ENCODE measurements around the gene TMEM100. TPM values are rescaled to one million over a fixed set of nuclear protein-coding genes. Genes with fewer than 3 reads are reported as not detected.

The TMEM100 gene
- total RNA-seq, 1 experiment from 2014 or later, result not detected

GRCh38 chr17:55727920-55728319, 5.3 kb upstream of the TMEM100 start:
- DNase-seq, result no peak
- Histone ChIP-seq H3K27me3 (ENCODE audit: insufficient read depth, low read depth) (peaks cover 21% of the 10 kb centered on the region), H3F3A (ENCODE audit: insufficient read depth, low read depth) (no peaks in the 10 kb centered on the region), H3K4me2 (no peak overlapping the region), H3K9me2 (ENCODE audit: insufficient read depth) (no peaks in the 10 kb centered on the region), H3K36me3 (ENCODE audit: low read depth) (no peaks in the 10 kb centered on the region), H3K79me2 (ENCODE audit: low read depth) (no peaks in the 10 kb centered on the region), H4K20me1 (ENCODE audit: insufficient read depth) (no peaks in the 10 kb centered on the region), H3K27ac (no peak overlapping the region), H3K9me3 (ENCODE audit: insufficient read depth, low read depth) (no peaks in the 10 kb centered on the region), H3K4me3 (no peak overlapping the region), H2AFZ (no peak overlapping the region), H3K4me1 (replicated peaks; ENCODE audit: insufficient read depth) (no peaks in the 10 kb centered on the region)
- no peak for TF ChIP-seq EZH2 (IDR thresholded peaks at IDR 0.05; ENCODE audit: low read depth)
- no peak for TF ChIP-seq CTCF (conservative IDR thresholded peaks at IDR 0.05)
- intact Hi-C loops (cut with micrococcal nuclease; ENCODE audit: unreplicated experiment), result no loop called here
- CTCF ChIA-PET, result no interaction called here
- no TSS peak for BruUV-seq (replicated peaks)
- POLR2A ChIA-PET (ENCODE audit: unreplicated experiment), result no interaction called here

GRCh38 chr17:55727275-55727674, 4.6 kb upstream of the TMEM100 start:
- Histone ChIP-seq H3F3A (ENCODE audit: insufficient read depth, low read depth) (no peaks in the 10 kb centered on the region), H3K9me3 (ENCODE audit: insufficient read depth, low read depth) (no peaks in the 10 kb centered on the region), H3K9me2 (ENCODE audit: insufficient read depth) (no peaks in the 10 kb centered on the region), H2AFZ (no peak overlapping the region), H3K79me2 (ENCODE audit: low read depth) (no peaks in the 10 kb centered on the region), H3K36me3 (ENCODE audit: low read depth) (no peaks in the 10 kb centered on the region), H3K4me2 (no peak overlapping the region), H3K4me1 (replicated peaks; ENCODE audit: insufficient read depth) (no peaks in the 10 kb centered on the region), H3K27me3 (ENCODE audit: insufficient read depth, low read depth) (peaks cover 27% of the 10 kb centered on the region), H3K4me3 (no peak overlapping the region), H3K27ac (no peak overlapping the region), H4K20me1 (ENCODE audit: insufficient read depth) (no peaks in the 10 kb centered on the region)
- no peak for DNase-seq
- ChIA-PET CTCF (no interaction called here), POLR2A (ENCODE audit: unreplicated experiment) (no interaction called here)
- no peak for TF ChIP-seq EZH2 (IDR thresholded peaks at IDR 0.05; ENCODE audit: low read depth)
- TF ChIP-seq CTCF (conservative IDR thresholded peaks at IDR 0.05), result no peak
- intact Hi-C loops (cut with micrococcal nuclease; ENCODE audit: unreplicated experiment), result no loop called here
- BruUV-seq (replicated peaks), result no TSS peak

- no peak overlapping the region for H3K4me2 ChIP-seq
- POLR2A ChIA-PET (ENCODE audit: unreplicated experiment), result no interaction called here
Measured at GRCh38 chr17:55726440-55726839, 3.8 kb upstream of the TMEM100 start.

More at GRCh38 chr17:55726440-55726839, 3.8 kb upstream of the TMEM100 start:
- Histone ChIP-seq H3K4me3 (no peak overlapping the region), H2AFZ (no peak overlapping the region), H3K27me3 (ENCODE audit: insufficient read depth, low read depth) (peaks cover 35% of the 10 kb centered on the region), H3K9me2 (ENCODE audit: insufficient read depth) (no peaks in the 10 kb centered on the region), H3K79me2 (ENCODE audit: low read depth) (no peaks in the 10 kb centered on the region), H3K27ac (no peak overlapping the region), H3K36me3 (ENCODE audit: low read depth) (no peaks in the 10 kb centered on the region), H3F3A (ENCODE audit: insufficient read depth, low read depth) (no peaks in the 10 kb centered on the region), H3K9me3 (ENCODE audit: insufficient read depth, low read depth) (no peaks in the 10 kb centered on the region), H3K4me1 (replicated peaks; ENCODE audit: insufficient read depth) (no peaks in the 10 kb centered on the region), H4K20me1 (ENCODE audit: insufficient read depth) (no peaks in the 10 kb centered on the region)
- intact Hi-C loops (cut with micrococcal nuclease; ENCODE audit: unreplicated experiment), result no loop called here
- DNase-seq, result no peak
- TF ChIP-seq EZH2 (IDR thresholded peaks at IDR 0.05; ENCODE audit: low read depth), result no peak
- no peak for TF ChIP-seq CTCF (conservative IDR thresholded peaks at IDR 0.05)
- CTCF ChIA-PET, result no interaction called here
- no TSS peak for BruUV-seq (replicated peaks)
